HG03139 (cell line): ENCODE results near the gene RPS6KA1.
"Not testable (repeated sequence)": the region's sequence is repeated elsewhere in the genome, so short reads cannot be mapped to it uniquely, and the experiment has no call there.

Experiments used
- ATAC-seq: cut with Tn5 transposase; IDR thresholded peaks from one replicate; pipeline ENCODE4 v1.9.1; 2021; ENCODE audit not compliant: unreplicated experiment

RPS6KA1 gene

DNA sequence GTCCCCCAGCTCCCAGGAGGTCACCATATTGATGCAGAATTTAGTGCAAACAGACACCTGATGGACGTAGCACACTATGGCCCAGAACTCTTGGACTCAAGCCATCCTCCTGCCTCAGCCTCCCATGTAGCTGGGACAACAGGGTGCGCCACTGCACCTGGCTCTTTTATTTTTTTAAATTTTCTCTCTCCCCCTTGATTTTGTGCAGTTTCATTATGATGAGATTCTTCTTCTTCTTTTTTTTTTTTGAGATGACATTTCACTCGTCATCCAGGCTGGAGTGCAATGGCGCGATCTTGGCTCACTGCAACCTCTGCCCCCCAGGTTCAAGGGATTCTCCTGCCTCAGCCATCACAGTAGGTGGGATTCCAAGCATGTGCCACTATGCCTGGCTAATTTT lies 63.8 kb downstream of the RPS6KA1 start:
- no peak for ATAC-seq

DNA sequence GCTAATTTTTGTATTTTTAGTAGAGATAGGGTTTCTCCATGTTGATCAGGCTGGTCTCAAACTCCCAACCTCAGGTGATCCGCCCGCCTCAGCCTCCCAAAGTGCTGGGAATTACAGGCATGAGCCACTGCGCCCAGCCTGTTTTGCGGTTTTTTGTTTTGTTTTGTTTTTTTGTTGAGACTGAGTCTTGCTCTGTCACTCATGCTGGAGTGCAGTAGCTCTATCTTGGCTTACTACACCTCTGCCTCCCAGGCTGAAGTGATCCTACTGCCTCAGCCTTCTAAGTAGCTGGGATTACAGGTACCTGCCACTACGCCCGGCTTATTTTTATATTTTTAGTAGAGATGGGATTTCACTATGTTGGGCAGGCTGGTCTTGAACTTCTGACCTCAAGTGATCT lies 65.0 kb downstream of the RPS6KA1 start:
- ATAC-seq, result not testable (repeated sequence)

DNA sequence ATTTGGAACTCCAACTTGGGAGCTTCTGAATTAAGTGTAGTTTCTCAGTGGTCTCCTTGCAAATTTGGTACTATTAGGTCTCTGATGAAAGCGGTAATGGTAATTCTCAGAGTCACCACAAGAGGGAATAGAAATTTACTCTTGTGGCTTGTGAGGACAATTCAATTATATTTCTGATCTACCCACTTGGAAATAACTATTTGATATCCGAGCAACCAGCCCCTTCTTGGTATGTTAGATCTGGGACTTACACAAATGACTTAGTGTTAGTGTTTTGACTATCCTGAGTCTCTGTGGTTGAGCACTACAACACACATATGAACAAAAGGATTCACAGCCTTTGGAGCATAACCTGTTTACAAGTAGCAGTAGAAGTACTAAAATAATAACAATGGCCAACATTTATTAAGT lies 68.1 kb downstream of the RPS6KA1 start:
- no peak for ATAC-seq

DNA sequence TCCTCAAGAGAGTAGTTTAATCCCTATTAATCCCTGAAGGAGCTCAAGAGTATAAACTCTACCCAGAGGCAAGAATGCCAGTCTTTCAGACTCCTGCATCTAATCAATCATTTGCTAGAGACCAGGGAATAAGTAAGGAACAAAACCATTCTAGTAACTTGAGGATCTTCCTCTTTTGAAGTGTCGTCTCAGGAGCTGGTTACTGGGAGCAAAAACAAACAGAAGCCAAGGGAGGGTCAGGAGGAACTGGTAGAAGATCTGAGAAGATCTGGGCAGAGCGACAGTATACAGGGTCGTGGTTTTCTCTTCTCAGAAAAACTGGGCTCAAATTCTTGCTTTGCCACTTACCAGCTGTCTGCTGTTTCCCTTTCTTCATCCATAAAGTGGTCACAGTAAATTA lies 69.3 kb downstream of the RPS6KA1 start:
- ATAC-seq, result no peak

DNA sequence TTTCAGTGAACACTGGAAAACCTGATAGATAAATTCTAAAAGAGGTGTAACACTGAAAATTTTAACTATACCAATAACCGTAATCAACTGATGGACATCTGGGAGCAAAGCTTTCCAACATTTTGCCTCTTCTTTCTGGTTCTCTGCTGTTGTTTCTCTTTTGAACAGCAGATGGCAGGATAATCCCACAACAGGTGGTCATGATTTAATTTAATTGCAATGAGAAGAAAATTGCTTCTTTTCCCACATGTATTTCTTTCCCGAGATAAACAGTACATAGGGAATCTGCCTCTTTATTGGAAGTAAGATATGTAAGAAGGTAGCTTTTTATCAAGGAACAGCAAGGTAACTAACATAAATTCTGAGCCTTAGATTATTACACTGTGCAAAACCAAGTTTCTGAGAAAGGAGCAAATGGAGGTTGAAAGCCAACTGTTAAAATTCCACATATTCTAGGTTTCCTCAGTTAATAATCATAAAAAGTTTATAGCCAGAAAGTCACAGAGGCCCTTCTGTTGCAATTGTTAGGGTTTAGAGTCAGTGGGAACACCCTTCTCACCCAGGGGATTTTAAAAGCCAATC lies 72.9 kb downstream of the RPS6KA1 start:
- no peak for ATAC-seq

DNA sequence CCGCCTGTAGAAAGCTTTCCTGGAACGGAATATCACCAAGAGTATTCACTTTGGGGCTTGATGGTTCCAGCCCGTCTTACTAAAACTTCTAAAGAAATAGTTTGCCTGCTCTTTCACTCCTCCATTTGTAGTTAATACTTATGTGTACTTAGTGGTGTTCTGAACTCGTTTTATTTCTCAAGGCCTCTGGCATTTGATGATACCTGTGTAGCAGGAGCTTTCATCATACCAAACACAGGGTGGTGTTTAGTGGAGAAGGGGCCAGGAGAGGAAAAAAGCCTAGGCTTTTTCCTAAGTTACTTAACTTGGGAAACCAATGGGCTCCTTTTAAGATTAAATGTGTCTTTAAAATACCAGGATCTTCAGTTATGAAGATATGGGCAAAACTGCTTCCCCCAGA lies 74.3 kb downstream of the RPS6KA1 start:
- no peak for ATAC-seq

DNA sequence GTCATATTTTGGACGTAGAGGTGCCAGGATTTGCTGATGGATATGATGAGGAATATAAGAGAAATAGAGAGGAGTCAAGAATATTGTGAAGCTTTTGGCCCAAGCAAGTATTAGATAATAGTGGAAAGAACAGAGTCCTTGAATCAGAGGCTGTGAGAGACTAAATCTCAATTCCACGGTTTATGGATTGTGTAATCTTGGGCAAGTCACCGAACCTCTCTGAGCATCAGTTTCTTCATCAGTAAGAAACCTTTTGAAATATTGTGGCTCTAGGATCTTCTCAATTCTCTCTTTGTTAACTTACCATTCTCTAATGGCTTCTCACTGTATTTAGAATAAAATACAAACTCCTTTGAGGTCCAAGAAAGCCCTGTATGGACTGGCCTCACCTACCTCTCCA lies 77.6 kb downstream of the RPS6KA1 start:
- ATAC-seq, result no peak

DNA sequence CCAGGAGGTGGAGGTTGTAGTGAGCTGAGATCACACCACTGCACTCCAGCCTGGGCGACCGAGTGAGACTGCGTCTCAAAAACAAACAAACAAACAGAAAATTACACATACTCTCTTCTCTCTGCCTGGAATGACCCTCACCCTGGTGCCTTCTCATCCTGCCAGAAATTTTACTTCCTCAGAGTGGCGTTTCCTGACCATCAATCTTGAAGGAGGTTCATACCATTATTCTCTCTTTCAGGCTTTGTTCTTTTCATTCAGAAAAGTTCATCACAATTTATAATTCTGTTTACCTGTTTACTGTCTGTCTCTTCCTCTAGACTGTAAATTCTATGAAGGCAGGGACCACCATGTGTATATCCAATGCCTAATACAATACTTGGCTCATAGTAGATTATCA lies 79.3 kb downstream of the RPS6KA1 start:
- no peak for ATAC-seq

DNA sequence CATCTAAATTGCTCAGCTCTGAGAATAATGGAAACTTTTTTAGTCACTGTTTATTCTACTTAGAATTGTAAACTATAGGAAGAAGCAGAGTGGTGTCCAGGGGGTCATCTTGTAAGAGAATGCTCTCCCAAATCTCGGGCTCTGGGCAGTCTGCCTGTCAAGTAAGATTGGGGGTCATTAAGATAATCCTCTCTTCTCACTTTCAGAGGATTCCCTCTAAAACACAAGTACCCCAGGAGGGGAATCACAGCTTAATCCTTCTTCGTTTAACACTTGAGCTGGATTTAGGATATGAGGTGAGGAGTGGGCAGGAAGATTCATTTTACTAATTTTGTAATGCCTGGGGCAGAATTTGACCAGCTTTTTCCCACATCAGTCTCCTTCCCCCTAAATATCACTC lies 81.2 kb downstream of the RPS6KA1 start:
- no peak for ATAC-seq

DNA sequence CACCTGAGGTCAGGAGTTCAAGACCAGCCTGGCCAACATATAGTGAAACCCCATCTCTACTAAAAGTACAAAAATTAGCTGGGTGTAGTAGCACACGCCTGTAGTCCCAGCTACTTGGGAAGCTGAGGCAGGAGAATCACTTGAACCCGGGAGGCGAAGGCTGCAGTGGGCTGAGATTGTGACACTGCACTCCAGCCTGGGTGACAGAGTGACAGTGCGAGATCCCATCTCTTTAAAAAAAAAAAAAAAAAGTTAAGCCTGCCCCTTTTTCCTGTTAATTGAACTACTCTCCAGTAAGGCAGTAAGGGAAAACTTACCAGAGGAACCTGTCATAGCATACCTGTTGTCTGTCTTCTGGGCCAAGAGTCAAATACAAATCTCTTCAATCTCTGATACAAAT lies 83.1 kb downstream of the RPS6KA1 start:
- not testable (repeated sequence) for ATAC-seq

DNA sequence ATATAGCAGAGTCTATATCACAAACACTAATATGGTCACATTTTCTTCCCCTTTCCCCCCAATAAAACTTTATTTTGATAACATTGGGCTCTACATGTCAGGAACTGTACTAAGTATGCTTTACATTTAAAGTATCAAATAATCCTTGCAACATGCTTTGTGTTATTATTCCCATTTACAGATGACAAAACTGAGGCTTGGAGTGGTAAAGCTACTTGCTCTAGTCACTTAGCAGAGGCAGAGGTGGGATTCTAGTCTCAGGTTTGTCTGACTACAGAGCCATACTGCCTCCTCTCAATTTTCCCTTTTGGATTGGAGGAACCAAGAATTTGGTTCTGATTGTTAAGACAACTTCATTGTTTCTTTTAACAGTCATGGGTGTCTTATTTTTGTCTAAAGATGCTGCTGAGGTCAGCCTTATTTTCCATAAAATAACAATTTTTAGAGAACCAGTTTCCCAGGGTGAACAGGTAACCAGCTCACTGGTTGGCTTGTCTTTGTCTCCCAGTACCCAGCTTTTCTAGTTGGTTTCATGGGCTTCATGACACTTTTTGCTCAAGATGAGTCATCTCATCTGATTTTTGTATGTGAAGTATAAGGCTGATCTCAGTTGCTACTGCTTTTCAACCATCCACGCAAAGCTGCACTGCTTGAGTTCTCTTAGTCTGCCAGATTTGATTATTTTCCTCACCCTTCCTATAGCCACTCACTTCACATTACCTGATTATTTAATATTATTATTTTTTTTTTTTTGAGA lies 85.3 kb downstream of the RPS6KA1 start:
- no peak for ATAC-seq

DNA sequence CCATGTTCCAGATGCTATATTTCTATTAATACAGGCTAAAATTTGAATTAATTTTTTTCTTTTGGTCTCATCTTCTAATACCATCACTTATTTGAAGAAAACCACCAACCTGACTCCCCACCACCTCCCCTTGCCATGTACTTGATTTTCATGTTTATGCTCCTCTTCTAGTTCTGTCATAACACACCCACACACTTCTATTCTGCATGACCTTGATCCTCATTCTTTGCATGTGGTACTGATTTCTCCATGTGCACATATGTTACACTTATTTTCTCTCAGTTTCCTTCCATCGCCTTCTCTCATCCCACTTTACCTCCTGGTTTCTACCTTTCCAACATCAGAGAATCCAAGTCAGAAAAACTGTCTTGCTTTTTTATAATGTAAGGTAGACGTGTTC lies 87.3 kb downstream of the RPS6KA1 start:
- ATAC-seq, result no peak

DNA sequence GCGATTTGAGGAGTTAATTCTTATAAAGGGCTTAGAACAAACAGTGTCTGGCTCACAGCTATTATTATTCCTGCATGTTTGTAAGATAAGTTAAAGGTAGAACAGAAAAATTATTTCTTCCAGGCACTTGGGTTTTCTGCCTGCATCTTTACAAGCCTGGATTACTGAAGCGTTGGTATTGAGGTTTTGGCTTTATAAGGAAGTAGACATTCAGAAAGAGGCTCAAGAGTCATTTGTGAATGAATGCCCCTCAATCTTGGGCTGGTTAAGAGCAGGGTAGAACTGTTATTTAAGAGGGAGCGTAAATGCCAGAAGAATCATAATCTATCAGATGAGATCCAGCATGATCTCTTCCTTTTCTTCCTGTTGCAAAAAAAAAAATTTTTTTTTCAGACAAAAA lies 89.0 kb downstream of the RPS6KA1 start:
- ATAC-seq, result no peak
